K562 (cell line): ENCODE results near the gene LRRC19. TPM values are rescaled to one million over a fixed set of nuclear protein-coding genes. Genes with fewer than 3 reads are reported as not detected.

ENCODE experiments used
- ARNT ChIP-seq, 2 experiments: fragments of 450-650 bp; IDR thresholded peaks; 2 replicates each; pipeline ENCODE4 v1.6.1; 2016; ENCODE audit warnings: mild to moderate bottlenecking in 1 of 2
- ASH1L ChIP-seq: fragments of 450-650 bp; IDR thresholded peaks from 2 replicates; pipeline ENCODE4 v1.6.1; 2018; ENCODE audit warnings: borderline replicate concordance, mild to moderate bottlenecking, low read depth; ENCODE audit not compliant: partially characterized antibody
- DMBX1 ChIP-seq: fragments of 250-450 bp; sonication (Bioruptor Pico); IDR thresholded peaks from 2 replicates; pipeline ENCODE4 v1.8.0; 2022; ENCODE audit warnings: inconsistent platforms, mild to moderate bottlenecking, moderate library complexity, borderline replicate concordance
- SAFB2 ChIP-seq: fragments of 200-400 bp; formaldehyde crosslinking; IDR thresholded peaks from 2 replicates; pipeline ENCODE4 v1.6.1; 2018; ENCODE audit warnings: borderline replicate concordance, low read length, low read depth, moderate library complexity; ENCODE audit not compliant: severe bottlenecking
- SIN3B ChIP-seq: fragments of 450-650 bp; IDR thresholded peaks from 2 replicates; pipeline ENCODE4 v1.6.1; 2017; ENCODE audit warnings: low read depth, mild to moderate bottlenecking, moderate library complexity
- YY1 ChIP-seq, 3 experiments: IDR thresholded peaks; 2 replicates each; pipeline ENCODE4 v1.6.1; 2011; ENCODE audit warnings: low read length in 2 of 3, mild to moderate bottlenecking in 2 of 3, moderate library complexity in 2 of 3, borderline replicate concordance in 1 of 3, control low read depth in 1 of 3, low read depth in 1 of 3; ENCODE audit not compliant: insufficient read depth in 3 of 3, insufficient replicate concordance in 2 of 3, control insufficient read depth in 1 of 3, insufficient read length in 1 of 3; ENCODE audit errors: extremely low read depth in 1 of 3
- ZNF551 ChIP-seq: fragments of 250-450 bp; sonication (Bioruptor Pico); IDR thresholded peaks from 2 replicates; pipeline ENCODE4 v1.5.0; 2021; ENCODE audit warnings: mild to moderate bottlenecking, moderate library complexity
- polyA plus RNA-seq, 8 experiments: library from polyadenylated mRNA; depleted of rRNA in 4 of 8; stranded (reverse) in 5 of 8; unstranded in 3 of 8; fragments of >200 nt; fragmentation: Nextera tagmentation in 2 of 8; fragmentation: Illumina TruSeq in 1 of 8; extraction: Ambion mirVana in 2 of 8; extraction: Trizol in 1 of 8; gene quantifications; 2 replicates each; pipeline versions ENCODE4 v1.2.1 to v1.2.3, GENCODE V29; 2011 to 2014; ENCODE audit warnings: inconsistent platforms in 1 of 8, missing spikeins in 1 of 8
- total RNA-seq, 7 experiments: library from RNA; depleted of rRNA in 6 of 7; stranded (reverse); fragments of >200 nt in 6 of 7; fragmentation: Illumina TruSeq in 2 of 7; extraction: Trizol in 2 of 7; gene quantifications; 2 replicates each; pipeline versions ENCODE4 v1.2.1 to v1.2.3, GENCODE V29; 2011 to 2021; ENCODE audit warnings: low replicate concordance in 1 of 7
- TF ChIP-seq, protein P1 (sequence below): fragments of 450-650 bp; IDR thresholded peaks from 2 replicates; pipeline ENCODE4 v1.6.1; 2016; ENCODE audit warnings: low read depth
- TF ChIP-seq, protein P2 (sequence below): fragments of 250-450 bp; sonication (Bioruptor Pico); IDR thresholded peaks from 2 replicates; pipeline ENCODE4 v1.5.1; 2021; ENCODE audit warnings: mild to moderate bottlenecking
- TF ChIP-seq, protein P3 (sequence below), 2 experiments: fragments of 200-800 bp in 1 of 2; sonication (Bioruptor generic) in 1 of 2; sonication (generic) in 1 of 2; formaldehyde crosslinking in 1 of 2; IDR thresholded peaks in 1 of 2; conservative IDR thresholded peaks in 1 of 2; 2 replicates each; pipeline versions ENCODE4 v1.5.0 to v1.6.1; 2016 to 2020; ENCODE audit warnings: missing compliant biosample characterization in 1 of 2, missing genetic modification characterization in 1 of 2, missing genetic modification reagents in 1 of 2
- TF ChIP-seq, protein P4 (sequence below): sonication (generic); formaldehyde crosslinking; IDR thresholded peaks from 2 replicates; pipeline ENCODE4 v1.8.0; 2022; ENCODE audit warnings: mild to moderate bottlenecking, low read depth, missing genetic modification reagents

The LRRC19 gene
- total and polyA plus RNA-seq, 9 of the 15 experiments (the other 6 are each of a cell fraction or from before 2014, with no cell fraction given), result not detected

DNA sequence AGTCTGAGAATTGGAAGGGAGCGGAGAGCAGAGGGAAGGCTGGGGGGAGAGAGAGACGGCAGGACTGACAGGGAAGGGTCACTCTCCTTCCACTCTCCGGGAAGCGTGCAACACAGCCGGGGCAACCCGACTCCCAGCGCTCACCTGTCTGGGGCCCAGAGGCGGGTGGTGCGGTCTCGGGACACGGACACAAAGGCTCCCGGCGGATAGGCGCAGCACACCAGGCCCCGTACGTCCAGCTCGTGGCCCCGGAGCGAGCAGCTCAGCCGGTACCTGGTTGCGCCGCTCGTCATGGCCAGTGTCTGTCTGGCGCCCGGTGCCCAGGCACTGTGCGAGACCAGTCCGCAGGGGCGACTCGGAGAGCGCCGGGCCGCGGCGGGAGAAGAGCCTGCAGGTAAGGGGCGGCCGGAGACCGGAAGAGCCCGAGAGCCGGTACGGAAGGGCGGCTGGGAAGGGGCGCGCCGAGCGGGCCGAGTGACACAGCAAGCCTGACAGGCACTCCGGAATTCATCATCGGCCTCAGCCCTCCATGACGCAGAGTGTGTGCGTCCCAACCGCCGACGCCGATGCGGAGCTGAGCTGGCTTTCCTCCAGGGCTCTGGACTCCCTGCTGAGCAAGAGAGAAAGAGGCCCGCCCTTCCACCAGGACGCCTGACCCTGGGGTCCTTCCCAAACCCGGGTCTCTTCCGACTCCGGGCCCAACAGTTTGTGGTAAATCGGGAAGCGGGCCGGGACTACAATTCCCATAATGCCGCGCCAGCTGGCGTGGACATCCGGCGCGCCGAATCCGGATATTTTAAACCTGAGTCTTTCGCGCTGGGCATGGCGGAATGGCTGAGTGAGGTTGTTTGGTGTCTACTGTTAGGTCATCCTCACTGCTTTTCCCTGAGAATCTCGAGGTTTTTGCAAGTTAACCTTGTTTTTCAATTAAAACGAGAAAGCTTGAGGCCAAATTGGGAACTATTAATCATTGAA is 58.4 kb downstream of the LRRC19 start, which contains the start of gene PLAA (continued):
- no peak; the same call in 1 of the 2 replicates for TF ChIP-seq SIN3B
- peak in 2 of 3 experiments; percentile 64 to 83 for TF ChIP-seq YY1 (IDR thresholded peaks at IDR 0.05; ENCODE audit: borderline replicate concordance in 1 of 3, control insufficient read depth in 1 of 3, extremely low read depth in 1 of 3, insufficient read depth in 3 of 3, insufficient read length in 1 of 3, insufficient replicate concordance in 2 of 3, low read depth in 1 of 3, low read length in 2 of 3)
- TF ChIP-seq, protein P1, sequence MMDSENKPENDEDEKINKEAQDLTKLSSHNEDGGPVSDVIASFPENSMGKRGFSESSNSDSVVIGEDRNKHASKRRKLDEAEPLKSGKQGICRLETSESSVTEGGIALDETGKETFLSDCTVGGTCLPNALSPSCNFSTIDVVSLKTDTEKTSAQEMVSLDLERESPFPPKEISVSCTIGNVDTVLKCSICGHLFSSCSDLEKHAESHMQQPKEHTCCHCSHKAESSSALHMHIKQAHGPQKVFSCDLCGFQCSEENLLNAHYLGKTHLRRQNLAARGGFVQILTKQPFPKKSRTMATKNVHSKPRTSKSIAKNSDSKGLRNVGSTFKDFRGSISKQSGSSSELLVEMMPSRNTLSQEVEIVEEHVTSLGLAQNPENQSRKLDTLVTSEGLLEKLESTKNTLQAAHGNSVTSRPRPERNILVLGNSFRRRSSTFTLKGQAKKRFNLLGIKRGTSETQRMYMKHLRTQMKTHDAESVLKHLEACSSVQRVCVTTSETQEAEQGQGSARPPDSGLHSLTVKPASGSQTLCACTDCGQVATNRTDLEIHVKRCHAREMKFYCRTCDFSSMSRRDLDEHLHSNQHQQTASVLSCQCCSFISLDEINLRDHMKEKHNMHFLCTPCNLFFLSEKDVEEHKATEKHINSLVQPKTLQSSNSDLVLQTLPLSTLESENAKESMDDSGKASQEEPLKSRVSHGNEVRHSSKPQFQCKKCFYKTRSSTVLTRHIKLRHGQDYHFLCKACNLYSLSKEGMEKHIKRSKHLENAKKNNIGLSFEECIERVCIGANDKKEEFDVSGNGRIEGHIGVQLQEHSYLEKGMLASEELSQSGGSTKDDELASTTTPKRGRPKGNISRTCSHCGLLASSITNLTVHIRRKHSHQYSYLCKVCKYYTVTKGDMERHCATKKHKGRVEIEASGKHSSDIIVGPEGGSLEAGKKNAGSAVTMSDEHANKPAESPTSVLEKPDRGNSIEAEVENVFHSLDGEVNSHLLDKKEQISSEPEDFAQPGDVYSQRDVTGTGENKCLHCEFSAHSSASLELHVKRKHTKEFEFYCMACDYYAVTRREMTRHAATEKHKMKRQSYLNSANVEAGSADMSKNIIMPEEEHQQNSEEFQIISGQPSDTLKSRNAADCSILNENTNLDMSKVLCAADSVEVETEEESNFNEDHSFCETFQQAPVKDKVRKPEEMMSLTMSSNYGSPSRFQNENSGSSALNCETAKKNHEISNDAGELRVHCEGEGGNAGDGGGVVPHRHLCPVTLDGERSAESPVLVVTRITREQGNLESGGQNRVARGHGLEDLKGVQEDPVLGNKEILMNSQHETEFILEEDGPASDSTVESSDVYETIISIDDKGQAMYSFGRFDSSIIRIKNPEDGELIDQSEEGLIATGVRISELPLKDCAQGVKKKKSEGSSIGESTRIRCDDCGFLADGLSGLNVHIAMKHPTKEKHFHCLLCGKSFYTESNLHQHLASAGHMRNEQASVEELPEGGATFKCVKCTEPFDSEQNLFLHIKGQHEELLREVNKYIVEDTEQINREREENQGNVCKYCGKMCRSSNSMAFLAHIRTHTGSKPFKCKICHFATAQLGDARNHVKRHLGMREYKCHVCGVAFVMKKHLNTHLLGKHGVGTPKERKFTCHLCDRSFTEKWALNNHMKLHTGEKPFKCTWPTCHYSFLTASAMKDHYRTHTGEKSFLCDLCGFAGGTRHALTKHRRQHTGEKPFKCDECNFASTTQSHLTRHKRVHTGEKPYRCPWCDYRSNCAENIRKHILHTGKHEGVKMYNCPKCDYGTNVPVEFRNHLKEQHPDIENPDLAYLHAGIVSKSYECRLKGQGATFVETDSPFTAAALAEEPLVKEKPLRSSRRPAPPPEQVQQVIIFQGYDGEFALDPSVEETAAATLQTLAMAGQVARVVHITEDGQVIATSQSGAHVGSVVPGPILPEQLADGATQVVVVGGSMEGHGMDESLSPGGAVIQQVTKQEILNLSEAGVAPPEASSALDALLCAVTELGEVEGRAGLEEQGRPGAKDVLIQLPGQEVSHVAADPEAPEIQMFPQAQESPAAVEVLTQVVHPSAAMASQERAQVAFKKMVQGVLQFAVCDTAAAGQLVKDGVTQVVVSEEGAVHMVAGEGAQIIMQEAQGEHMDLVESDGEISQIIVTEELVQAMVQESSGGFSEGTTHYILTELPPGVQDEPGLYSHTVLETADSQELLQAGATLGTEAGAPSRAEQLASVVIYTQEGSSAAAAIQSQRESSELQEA, result peak; percentile 28; the same call in 1 of the 2 replicates
- TF ChIP-seq ARNT (IDR thresholded peaks at IDR 0.05), result no peak
- no peak for TF ChIP-seq ASH1L
- TF ChIP-seq, protein P2, sequence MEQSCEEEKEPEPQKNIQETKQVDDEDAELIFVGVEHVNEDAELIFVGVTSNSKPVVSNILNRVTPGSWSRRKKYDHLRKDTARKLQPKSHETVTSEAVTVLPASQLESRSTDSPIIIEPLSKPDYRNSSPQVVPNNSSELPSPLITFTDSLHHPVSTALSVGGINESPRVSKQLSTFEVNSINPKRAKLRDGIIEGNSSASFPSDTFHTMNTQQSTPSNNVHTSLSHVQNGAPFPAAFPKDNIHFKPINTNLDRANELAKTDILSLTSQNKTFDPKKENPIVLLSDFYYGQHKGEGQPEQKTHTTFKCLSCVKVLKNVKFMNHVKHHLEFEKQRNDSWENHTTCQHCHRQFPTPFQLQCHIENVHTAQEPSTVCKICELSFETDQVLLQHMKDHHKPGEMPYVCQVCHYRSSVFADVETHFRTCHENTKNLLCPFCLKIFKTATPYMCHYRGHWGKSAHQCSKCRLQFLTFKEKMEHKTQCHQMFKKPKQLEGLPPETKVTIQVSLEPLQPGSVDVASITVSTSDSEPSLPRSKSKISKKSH (CRISPR knock-in tag), result no peak
- TF ChIP-seq ZNF551 (CRISPR knock-in tag), result no peak
- TF ChIP-seq, protein P3, sequence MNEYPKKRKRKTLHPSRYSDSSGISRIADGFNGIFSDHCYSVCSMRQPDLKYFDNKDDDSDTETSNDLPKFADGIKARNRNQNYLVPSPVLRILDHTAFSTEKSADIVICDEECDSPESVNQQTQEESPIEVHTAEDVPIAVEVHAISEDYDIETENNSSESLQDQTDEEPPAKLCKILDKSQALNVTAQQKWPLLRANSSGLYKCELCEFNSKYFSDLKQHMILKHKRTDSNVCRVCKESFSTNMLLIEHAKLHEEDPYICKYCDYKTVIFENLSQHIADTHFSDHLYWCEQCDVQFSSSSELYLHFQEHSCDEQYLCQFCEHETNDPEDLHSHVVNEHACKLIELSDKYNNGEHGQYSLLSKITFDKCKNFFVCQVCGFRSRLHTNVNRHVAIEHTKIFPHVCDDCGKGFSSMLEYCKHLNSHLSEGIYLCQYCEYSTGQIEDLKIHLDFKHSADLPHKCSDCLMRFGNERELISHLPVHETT (CRISPR knock-in tag; conservative IDR thresholded peaks at IDR 0.05 in 1 of 2, IDR thresholded peaks at IDR 0.05 in 1 of 2), result no peak; a peak in 1 of 4 replicates
- TF ChIP-seq DMBX1 (CRISPR knock-in tag), result no peak
- TF ChIP-seq SAFB2, result no peak
- TF ChIP-seq, protein P4, sequence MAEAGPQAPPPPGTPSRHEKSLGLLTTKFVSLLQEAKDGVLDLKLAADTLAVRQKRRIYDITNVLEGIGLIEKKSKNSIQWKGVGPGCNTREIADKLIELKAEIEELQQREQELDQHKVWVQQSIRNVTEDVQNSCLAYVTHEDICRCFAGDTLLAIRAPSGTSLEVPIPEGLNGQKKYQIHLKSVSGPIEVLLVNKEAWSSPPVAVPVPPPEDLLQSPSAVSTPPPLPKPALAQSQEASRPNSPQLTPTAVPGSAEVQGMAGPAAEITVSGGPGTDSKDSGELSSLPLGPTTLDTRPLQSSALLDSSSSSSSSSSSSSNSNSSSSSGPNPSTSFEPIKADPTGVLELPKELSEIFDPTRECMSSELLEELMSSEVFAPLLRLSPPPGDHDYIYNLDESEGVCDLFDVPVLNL (CRISPR knock-in tag), result peak; percentile 74; the same call in 1 of the 2 replicates
